Measurements from ENCODE around the gene NDST1.

The NDST1 gene

GRCh38 chr5:150525781-150526180 lies 17.9 kb downstream of the NDST1 start:
- no peak for DNase-seq

- no peak for DNase-seq
These were observed 19.1 kb downstream of the NDST1 start for GRCh38 chr5:150527038-150527437.

GRCh38 chr5:150527808-150528207 lies 19.9 kb downstream of the NDST1 start:
- no peak for DNase-seq

GRCh38 chr5:150528924-150529546 lies 21.1 kb downstream of the NDST1 start:
- no peak for DNase-seq

- DNase-seq: no peak
These were observed 21.6 kb downstream of the NDST1 start for GRCh38 chr5:150529555-150529954.

- DNase-seq: no peak
These were observed 22.5 kb downstream of the NDST1 start for GRCh38 chr5:150530423-150530822.

GRCh38 chr5:150530951-150531588 lies 23.1 kb downstream of the NDST1 start:
- no peak for DNase-seq

GRCh38 chr5:150531686-150532085 lies 23.8 kb downstream of the NDST1 start:
- no peak for DNase-seq

- DNase-seq: no peak
These were observed 24.2 kb downstream of the NDST1 start for GRCh38 chr5:150532151-150532550.

- DNase-seq: no peak
These were observed 25.1 kb downstream of the NDST1 start for GRCh38 chr5:150532996-150533395.

- no peak for DNase-seq
These were observed 26.9 kb downstream of the NDST1 start for GRCh38 chr5:150534811-150535210.

- no peak for DNase-seq
These were observed 27.7 kb downstream of the NDST1 start for GRCh38 chr5:150535611-150536010.

GRCh38 chr5:150538007-150538917 lies 30.3 kb downstream of the NDST1 start:
- no peak for DNase-seq

- no peak for DNase-seq
These were observed 31.3 kb downstream of the NDST1 start for GRCh38 chr5:150539206-150539605.

- DNase-seq: no peak
These were observed 32.1 kb downstream of the NDST1 start for GRCh38 chr5:150540042-150540441.

- DNase-seq: no peak
These were observed 32.9 kb downstream of the NDST1 start for GRCh38 chr5:150540615-150541396.

GRCh38 chr5:150541397-150541675 lies 33.4 kb downstream of the NDST1 start:
- DNase-seq: no peak

GRCh38 chr5:150541895-150542294 lies 34.0 kb downstream of the NDST1 start:
- no peak for DNase-seq

GRCh38 chr5:150542933-150543445 lies 35.1 kb downstream of the NDST1 start:
- DNase-seq: no peak

GRCh38 chr5:150544611-150545219 lies 36.8 kb downstream of the NDST1 start:
- peak; percentile 53 for DNase-seq

- no peak for DNase-seq
These were observed 37.3 kb downstream of the NDST1 start for GRCh38 chr5:150545246-150545645.

- no peak for DNase-seq
These were observed 40.2 kb downstream of the NDST1 start for GRCh38 chr5:150548123-150548522.

- DNase-seq: no peak
These were observed 41.8 kb downstream of the NDST1 start for GRCh38 chr5:150549735-150550134.
